ENCODE data around the gene PIK3CG.
"Not testable (repeated sequence)": the region's sequence is repeated elsewhere in the genome, so short reads cannot be mapped to it uniquely, and the experiment has no call there.

PIK3CG gene

GRCh38 chr7:106938803-106939202 lies 73.7 kb downstream of the PIK3CG start:
- DNase-seq (ENCODE audit: low spot score), result no peak

GRCh38 chr7:106944035-106944665 lies 79.1 kb downstream of the PIK3CG start:
- DNase-seq (ENCODE audit: low spot score), result no peak

GRCh38 chr7:106947244-106947728 lies 82.2 kb downstream of the PIK3CG start:
- peak; percentile 92 for DNase-seq (ENCODE audit: low spot score)

GRCh38 chr7:106952001-106952657 lies 87.0 kb downstream of the PIK3CG start:
- DNase-seq (ENCODE audit: low spot score), result no peak

GRCh38 chr7:106952658-106953231 lies 87.7 kb downstream of the PIK3CG start:
- no peak for DNase-seq (ENCODE audit: low spot score)

- DNase-seq (ENCODE audit: low spot score), result no peak
Measured at GRCh38 chr7:106954840-106955239, 89.8 kb downstream of the PIK3CG start.

- DNase-seq (ENCODE audit: low spot score), result not testable (repeated sequence)
Measured at GRCh38 chr7:106955857-106956256, 90.8 kb downstream of the PIK3CG start.

Measured in NAMALWA (cell line).